LNCaP clone FGC (cell line): Measurements from ENCODE around the gene CRTAC1.

Experiments used
- DNase-seq: peaks from one replicate; pipeline ENCODE4 v3.0.0-alpha.2; 2011; ENCODE audit warnings: low read depth
- H3K4me3 ChIP-seq: 2 replicates; pipeline ENCODE4 v1.5.1; 2011; ENCODE audit warnings: mild to moderate bottlenecking, low read depth, low read length, control low read depth
- TF ChIP-seq, protein P1 (sequence below): IDR thresholded peaks from 2 replicates; pipeline ENCODE4 v1.5.1; 2012; ENCODE audit warnings: mild to moderate bottlenecking; ENCODE audit not compliant: control insufficient read depth, insufficient read depth; ENCODE audit errors: extremely low read depth

CRTAC1 gene

GRCh38 chr10:97914837-97915211, 115.6 kb downstream of the CRTAC1 start:
- TF ChIP-seq, protein P1, sequence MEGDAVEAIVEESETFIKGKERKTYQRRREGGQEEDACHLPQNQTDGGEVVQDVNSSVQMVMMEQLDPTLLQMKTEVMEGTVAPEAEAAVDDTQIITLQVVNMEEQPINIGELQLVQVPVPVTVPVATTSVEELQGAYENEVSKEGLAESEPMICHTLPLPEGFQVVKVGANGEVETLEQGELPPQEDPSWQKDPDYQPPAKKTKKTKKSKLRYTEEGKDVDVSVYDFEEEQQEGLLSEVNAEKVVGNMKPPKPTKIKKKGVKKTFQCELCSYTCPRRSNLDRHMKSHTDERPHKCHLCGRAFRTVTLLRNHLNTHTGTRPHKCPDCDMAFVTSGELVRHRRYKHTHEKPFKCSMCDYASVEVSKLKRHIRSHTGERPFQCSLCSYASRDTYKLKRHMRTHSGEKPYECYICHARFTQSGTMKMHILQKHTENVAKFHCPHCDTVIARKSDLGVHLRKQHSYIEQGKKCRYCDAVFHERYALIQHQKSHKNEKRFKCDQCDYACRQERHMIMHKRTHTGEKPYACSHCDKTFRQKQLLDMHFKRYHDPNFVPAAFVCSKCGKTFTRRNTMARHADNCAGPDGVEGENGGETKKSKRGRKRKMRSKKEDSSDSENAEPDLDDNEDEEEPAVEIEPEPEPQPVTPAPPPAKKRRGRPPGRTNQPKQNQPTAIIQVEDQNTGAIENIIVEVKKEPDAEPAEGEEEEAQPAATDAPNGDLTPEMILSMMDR = peak; percentile 96
- peak; percentile 31 for DNase-seq
- H3K4me3 ChIP-seq = no peak overlapping the region

DNA sequence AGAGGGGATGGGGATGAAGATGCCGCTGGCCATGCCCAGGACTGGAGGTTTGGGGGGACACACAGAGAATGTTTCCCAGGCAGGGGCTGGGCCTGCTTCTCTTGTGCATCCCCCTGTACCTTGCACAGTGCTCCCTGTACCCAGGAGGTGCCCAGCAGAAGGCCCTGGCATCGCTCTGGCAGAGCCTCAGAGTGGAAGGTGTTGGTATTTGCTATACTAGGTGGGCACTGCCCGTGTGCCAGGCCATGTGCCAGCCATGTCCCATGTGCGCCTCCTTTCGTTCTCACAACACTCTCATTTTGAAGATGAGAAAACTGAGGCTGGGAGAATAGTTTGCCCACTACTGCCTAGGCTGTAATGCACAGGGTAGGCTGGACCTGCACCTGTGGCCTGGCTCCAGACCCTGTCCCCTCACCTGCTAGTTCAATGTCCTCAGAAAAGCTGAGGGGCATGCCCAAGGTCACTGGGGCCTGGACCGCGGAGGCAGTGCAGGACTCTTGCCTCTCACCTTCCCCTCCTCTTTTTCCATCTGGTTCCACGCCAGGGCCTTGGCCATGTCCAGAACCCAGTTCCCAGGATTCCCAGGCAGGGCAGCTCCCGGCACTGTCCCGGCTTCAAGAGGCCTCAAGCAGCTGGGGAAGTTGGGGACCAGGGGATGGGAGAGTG, 116.1 kb downstream of the CRTAC1 start:
- no peak overlapping the region for H3K4me3 ChIP-seq
- TF ChIP-seq, protein P1 = no peak
- DNase-seq = no peak

DNA sequence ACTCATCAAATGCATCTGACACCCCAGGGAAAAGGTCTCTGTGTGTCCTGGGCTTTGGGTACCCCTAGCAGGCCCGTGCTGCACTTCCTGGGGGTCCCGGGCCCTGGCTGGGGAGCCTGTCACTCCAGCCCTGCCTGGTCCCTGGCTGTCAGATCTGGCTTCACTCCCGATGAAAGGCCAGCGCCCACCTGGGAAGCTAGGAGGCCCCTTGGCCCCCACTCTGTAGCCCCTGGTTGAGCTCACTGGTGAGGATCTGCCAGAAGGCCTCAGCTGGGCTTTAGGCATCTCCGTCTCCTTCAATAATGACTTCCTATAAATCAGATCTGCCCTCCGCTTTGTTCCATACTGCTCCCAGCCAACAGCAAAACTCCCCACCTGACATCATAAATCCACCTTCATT, 116.8 kb downstream of the CRTAC1 start:
- no peak overlapping the region for H3K4me3 ChIP-seq
- no peak for DNase-seq
- TF ChIP-seq, protein P1 = no peak

DNA sequence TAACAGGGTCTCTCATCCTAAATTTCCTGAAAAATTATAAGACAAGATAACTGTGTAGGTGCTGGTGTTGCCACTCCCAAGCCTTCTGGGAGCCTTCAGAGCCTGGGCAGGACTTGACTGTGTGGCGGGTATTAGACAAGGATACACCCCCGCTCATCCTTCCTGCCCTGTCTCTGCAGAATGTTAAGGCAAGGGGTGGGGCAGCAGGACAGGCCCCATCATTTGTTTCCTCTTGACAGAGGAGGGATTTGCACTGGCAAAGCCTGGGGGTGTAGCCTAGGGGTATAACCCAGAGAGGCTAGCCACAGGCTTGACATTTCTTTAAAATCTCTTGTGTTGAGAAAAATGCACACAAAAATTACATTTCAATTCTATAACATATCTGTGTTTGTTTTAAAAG, 117.2 kb downstream of the CRTAC1 start:
- TF ChIP-seq, protein P1 = no peak
- no peak overlapping the region for H3K4me3 ChIP-seq
- DNase-seq = no peak

GRCh38 chr10:97911217-97911616, 119.2 kb downstream of the CRTAC1 start:
- DNase-seq = no peak
- H3K4me3 ChIP-seq = no peak overlapping the region
- TF ChIP-seq, protein P1 = no peak

DNA sequence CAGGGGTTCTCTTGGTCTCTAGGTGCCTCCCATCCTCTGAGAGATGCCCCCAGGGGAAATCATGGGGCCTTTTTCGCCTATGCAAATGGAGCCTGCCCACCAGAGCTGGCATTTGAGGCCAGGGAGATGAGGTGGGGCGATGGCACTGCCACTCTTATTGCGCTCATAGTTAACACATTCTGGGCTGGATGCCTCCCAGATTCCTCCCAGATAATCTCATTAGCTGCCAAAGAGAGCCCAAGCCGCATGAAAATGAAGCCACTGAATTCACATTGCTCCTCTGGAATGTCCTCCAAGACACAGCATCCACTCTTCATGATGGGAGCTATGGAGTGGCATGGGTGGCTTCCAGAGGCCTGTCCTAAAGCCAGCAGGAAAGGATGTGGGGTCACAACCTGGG, 119.8 kb downstream of the CRTAC1 start:
- H3K4me3 ChIP-seq = no peak overlapping the region
- TF ChIP-seq, protein P1 = no peak
- DNase-seq = no peak

DNA sequence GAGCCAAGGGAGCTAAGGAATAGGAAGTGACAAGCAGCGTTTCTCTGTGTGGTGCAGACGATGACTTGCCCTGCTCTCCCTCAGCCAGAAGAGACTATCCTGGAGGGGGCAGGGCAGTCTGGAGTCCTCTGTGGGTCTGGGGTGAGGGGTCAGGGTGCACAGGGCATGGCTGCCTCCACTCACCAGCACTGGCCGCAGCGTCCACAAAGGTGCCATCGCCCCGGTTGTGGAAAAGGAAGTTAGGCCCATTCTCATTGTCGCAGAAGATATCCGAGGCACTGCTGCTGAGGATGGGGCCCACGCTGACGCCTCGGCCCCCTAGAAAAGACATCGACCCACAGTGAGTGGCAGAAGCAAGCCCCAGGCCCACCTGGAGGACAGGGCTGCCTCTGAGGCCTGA, 122.6 kb downstream of the CRTAC1 start:
- TF ChIP-seq, protein P1 = no peak
- no peak for DNase-seq

More for the DNA sequence above, 122.6 kb downstream of the CRTAC1 start:
- H3K4me3 ChIP-seq = no peak overlapping the region
